Measurements from ENCODE around the gene CNPPD1. TPM values are rescaled to one million over a fixed set of nuclear protein-coding genes. Genes with fewer than 3 reads are reported as not detected.

The CNPPD1 gene
- total RNA-seq, 1 donor from 2014 or later, result 32.2 TPM

DNA sequence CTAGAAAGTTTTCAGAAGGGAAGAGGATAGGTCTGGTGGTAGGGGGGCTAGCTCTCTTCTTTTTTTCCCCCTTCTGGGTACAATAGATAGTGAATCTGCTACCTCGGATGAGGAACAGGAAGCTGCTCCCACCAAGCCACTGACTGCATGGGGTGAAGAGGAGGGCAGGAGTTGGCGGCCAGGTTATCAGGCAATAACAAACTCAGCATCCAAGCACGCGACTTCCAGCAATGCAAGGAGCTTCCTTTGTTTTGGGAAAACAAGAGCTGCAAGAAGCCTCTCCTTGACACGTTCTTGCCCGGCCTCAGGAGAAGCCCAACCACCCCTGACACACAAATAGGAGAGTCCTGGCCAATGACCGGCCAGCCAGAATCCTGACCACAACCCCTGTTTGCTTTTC lies 48.3 kb downstream of the CNPPD1 start:
- no peak overlapping the region for H3K27ac ChIP-seq
- peaks cover 14% of the 10 kb centered on the region for H3K4me1 ChIP-seq
- no peak for TF ChIP-seq POLR2A (IDR thresholded peaks at IDR 0.05)
- TF ChIP-seq, protein P1, sequence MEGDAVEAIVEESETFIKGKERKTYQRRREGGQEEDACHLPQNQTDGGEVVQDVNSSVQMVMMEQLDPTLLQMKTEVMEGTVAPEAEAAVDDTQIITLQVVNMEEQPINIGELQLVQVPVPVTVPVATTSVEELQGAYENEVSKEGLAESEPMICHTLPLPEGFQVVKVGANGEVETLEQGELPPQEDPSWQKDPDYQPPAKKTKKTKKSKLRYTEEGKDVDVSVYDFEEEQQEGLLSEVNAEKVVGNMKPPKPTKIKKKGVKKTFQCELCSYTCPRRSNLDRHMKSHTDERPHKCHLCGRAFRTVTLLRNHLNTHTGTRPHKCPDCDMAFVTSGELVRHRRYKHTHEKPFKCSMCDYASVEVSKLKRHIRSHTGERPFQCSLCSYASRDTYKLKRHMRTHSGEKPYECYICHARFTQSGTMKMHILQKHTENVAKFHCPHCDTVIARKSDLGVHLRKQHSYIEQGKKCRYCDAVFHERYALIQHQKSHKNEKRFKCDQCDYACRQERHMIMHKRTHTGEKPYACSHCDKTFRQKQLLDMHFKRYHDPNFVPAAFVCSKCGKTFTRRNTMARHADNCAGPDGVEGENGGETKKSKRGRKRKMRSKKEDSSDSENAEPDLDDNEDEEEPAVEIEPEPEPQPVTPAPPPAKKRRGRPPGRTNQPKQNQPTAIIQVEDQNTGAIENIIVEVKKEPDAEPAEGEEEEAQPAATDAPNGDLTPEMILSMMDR (IDR thresholded peaks at IDR 0.05), result no peak
- no peak for TF ChIP-seq POLR2AphosphoS5 (IDR thresholded peaks at IDR 0.05; ENCODE audit: insufficient read depth in 1 of 2, low read depth in 1 of 2)
- no peaks in the 10 kb centered on the region for H3K27me3 ChIP-seq
- DNase-seq (ENCODE audit: extremely low spot score in 2 of 2), result no peak
- H3K36me3 ChIP-seq, result no peaks in the 10 kb centered on the region
- H3K4me3 ChIP-seq, result no peak overlapping the region
- H3K9me3 ChIP-seq, result no peaks in the 10 kb centered on the region
- intact Hi-C loops (cut with DNase I), result no loop called here

DNA sequence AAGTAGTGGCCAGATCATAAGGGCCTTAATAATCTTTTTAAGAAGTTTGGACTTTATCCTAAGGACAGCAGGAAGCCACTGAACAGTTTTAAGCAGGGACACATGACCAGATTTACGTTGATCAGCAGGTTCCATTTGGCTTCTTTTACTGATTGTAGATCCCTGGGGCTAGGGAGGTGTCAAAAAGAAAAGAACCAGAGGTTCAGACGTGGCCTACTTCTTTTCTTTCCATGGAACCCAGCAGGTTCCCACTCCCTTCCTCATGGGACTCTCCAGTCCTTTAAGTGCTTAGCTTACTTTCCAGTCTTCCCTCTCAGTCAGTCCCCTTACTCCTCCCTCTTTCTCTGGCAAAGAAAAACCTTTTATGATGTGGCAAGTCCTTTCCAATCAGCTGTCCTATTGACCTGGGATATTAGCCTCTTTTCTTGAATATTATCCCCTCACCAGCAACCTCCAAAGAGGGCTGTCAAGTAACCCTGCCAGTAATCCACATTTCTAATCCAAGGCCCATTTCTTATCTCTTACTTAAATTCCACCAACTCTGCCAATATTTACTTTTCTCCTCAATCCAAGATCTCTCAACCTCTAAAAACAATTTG lies 49.6 kb downstream of the CNPPD1 start:
- intact Hi-C loops (cut with DNase I), result no loop called here

DNA sequence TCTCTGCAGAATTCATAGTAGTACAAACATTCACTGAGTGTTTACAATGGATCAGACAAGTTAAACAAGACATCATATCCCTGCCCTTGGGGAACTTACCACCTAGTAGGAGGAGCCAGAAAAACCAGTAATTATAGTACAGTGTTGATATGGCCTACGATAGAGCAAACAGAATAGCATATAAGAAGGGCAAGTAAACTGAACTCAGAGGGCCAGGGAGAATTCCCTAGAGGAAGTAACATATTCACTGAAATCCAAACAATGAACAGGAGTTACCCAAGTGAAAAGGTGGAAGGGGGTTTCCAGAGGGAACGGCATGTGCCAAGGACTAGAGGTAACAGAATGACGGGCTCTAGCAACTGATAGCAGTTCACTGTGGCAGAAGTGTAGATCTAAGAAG lies 50.2 kb downstream of the CNPPD1 start:
- intact Hi-C loops (cut with DNase I), result no loop called here
- Histone ChIP-seq H3K9me3 (no peaks in the 10 kb centered on the region), H3K4me3 (no peak overlapping the region), H3K36me3 (no peaks in the 10 kb centered on the region), H3K27ac (no peak overlapping the region), H3K27me3 (no peaks in the 10 kb centered on the region), H3K4me1 (peaks cover 14% of the 10 kb centered on the region)
- DNase-seq (ENCODE audit: extremely low spot score in 2 of 2), result no peak
- no peak for TF ChIP-seq POLR2A (IDR thresholded peaks at IDR 0.05)
- TF ChIP-seq POLR2AphosphoS5 (IDR thresholded peaks at IDR 0.05; ENCODE audit: insufficient read depth in 1 of 2, low read depth in 1 of 2), result no peak
- TF ChIP-seq, protein P1 (IDR thresholded peaks at IDR 0.05), result no peak

More for the DNA sequence above, 49.6 kb downstream of the CNPPD1 start:
- H3K4me1 ChIP-seq, result peaks cover 14% of the 10 kb centered on the region
- H3K27ac ChIP-seq, result no peak overlapping the region
- H3K9me3 ChIP-seq, result no peaks in the 10 kb centered on the region
- H3K36me3 ChIP-seq, result no peaks in the 10 kb centered on the region
- H3K27me3 ChIP-seq, result no peaks in the 10 kb centered on the region
- no peak for DNase-seq (ENCODE audit: extremely low spot score in 2 of 2)
- no peak overlapping the region for H3K4me3 ChIP-seq
- TF ChIP-seq, protein P1 (IDR thresholded peaks at IDR 0.05), result no peak
- no peak for TF ChIP-seq POLR2AphosphoS5 (IDR thresholded peaks at IDR 0.05; ENCODE audit: insufficient read depth in 1 of 2, low read depth in 1 of 2)
- TF ChIP-seq POLR2A (IDR thresholded peaks at IDR 0.05), result no peak

DNA sequence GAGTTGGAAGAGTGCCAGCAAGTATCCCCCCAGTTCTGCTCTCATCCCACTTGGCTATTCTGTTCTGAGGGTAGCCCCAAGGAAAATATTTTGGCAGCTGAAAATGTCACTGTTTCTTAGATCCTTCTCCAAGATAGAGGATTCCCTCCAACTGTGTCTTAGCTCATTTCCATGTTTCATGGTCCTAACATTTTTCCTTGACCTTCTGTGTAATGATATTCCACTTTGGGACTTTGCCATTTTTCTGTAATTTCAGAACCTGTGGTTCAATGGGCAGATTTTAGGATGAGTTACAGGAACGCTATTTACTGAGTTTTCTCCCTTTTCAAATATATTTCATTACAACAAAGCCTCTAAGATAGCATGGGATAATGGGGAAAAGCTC lies 50.8 kb downstream of the CNPPD1 start:
- peaks cover 14% of the 10 kb centered on the region for H3K4me1 ChIP-seq
- no peaks in the 10 kb centered on the region for H3K27me3 ChIP-seq
- no peak overlapping the region for H3K4me3 ChIP-seq
- TF ChIP-seq POLR2AphosphoS5 (IDR thresholded peaks at IDR 0.05; ENCODE audit: insufficient read depth in 1 of 2, low read depth in 1 of 2), result no peak
- TF ChIP-seq, protein P1 (IDR thresholded peaks at IDR 0.05), result no peak
- no peak for TF ChIP-seq POLR2A (IDR thresholded peaks at IDR 0.05)
- no peaks in the 10 kb centered on the region for H3K36me3 ChIP-seq
- no peaks in the 10 kb centered on the region for H3K9me3 ChIP-seq
- DNase-seq (ENCODE audit: extremely low spot score in 2 of 2), result no peak
- intact Hi-C loops (cut with DNase I), result no loop called here
- no peak overlapping the region for H3K27ac ChIP-seq

DNA sequence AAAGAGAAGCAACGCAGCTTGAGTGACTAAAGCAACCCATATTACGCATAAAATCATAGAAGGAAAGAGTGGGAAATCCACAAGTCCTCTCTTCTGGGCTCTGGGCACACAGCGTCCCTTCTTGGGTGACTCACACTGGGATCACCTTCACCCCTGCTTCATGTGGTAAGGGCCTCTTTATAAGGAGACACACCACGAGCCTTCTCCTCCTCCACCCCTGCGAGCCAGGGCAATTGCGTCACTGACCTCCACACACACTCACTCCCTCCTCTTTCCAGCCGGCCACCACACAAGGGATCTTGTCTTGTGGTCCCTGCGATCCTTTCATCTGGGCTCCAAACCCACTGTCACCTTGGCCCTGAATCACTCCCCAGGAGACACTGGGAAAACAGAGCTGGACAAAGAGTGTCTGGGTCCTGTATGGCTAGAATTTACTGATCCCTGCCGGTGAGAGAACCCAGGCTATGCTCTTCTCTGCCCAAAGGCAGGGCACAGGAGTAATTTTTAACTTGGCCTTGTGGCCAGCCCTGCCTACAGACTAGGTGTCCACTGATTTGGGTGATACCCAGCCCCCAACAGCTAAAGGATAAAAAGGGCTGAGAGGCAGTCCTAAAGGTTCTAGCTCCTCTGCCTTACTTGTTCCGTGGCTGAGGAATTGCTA lies 51.4 kb downstream of the CNPPD1 start:
- no peak overlapping the region for H3K27ac ChIP-seq
- H3K27me3 ChIP-seq, result no peaks in the 10 kb centered on the region
- no peak for TF ChIP-seq POLR2A (IDR thresholded peaks at IDR 0.05)
- TF ChIP-seq POLR2AphosphoS5 (IDR thresholded peaks at IDR 0.05; ENCODE audit: insufficient read depth in 1 of 2, low read depth in 1 of 2), result no peak
- TF ChIP-seq, protein P1 (IDR thresholded peaks at IDR 0.05), result no peak
- H3K9me3 ChIP-seq, result no peaks in the 10 kb centered on the region
- no peaks in the 10 kb centered on the region for H3K36me3 ChIP-seq
- intact Hi-C loops (cut with DNase I), result no loop called here
- H3K4me1 ChIP-seq, result peaks cover 14% of the 10 kb centered on the region
- DNase-seq (ENCODE audit: extremely low spot score in 2 of 2), result no peak
- no peak overlapping the region for H3K4me3 ChIP-seq
